Keratinocyte (primary cell): ENCODE measurements around the gene SLC66A2.

ENCODE experiments used
- CTCF ChIP-seq, 3 experiments: IDR thresholded peaks in 1 of 3; conservative IDR thresholded peaks in 1 of 3; optimal IDR thresholded peaks in 1 of 3; 2 replicates in 2 of 3; 3 replicates in 1 of 3; pipeline versions ENCODE3 to v1.5.1; 2011; ENCODE audit warnings: low read length in 3 of 3, mild to moderate bottlenecking in 3 of 3, moderate library complexity in 2 of 3, control low read depth in 1 of 3, inconsistent platforms in 1 of 3; ENCODE audit not compliant: insufficient read depth in 2 of 3; ENCODE audit errors: extremely low read depth in 1 of 3
- EZH2 ChIP-seq: IDR thresholded peaks from one replicate; pipeline ENCODE4 v1.6.1; 2012; ENCODE audit warnings: inconsistent platforms, mild to moderate bottlenecking, low read length, moderate library complexity

GRCh38 chr18:79970419-79971133 is 19.1 kb upstream of the SLC66A2 start:
- no peak for TF ChIP-seq CTCF (optimal IDR thresholded peaks at IDR 0.05 in 1 of 3, IDR thresholded peaks at IDR 0.05 in 1 of 3, conservative IDR thresholded peaks at IDR 0.05 in 1 of 3; ENCODE audit: extremely low read depth in 1 of 3, insufficient read depth in 2 of 3, low read length in 3 of 3)
- no peak for TF ChIP-seq EZH2
